CD4-positive, alpha-beta memory T cell (primary cell): ENCODE measurements around the gene NAB2. TPM values are rescaled to one million over a fixed set of nuclear protein-coding genes. Genes with fewer than 3 reads are reported as not detected.

Experiments used
- CTCF ChIA-PET: fragments of 350-600 bp; sonication (Branson Sonifier 250); formaldehyde crosslinking; loops from one replicate; lab custom pipeline; 2021; ENCODE audit warnings: inconsistent platforms; ENCODE audit not compliant: partially characterized antibody; lab: Charles Lee
- POLR2A ChIA-PET: fragments of 350-600 bp; sonication (Branson Sonifier 250); formaldehyde crosslinking; loops from one replicate; lab custom pipeline; 2021; ENCODE audit not compliant: partially characterized antibody; lab: Charles Lee
- DNase-seq, 5 donors: peaks; one replicate each; pipeline versions ENCODE4 v3.0.0 to v3.0.0-alpha.2; 2020 to 2022; ENCODE audit warnings: mixed read lengths in 1 of 5
- H3K27ac ChIP-seq: one replicate; pipeline ENCODE4 v1.7.0; 2013; ENCODE audit warnings: low read depth, low read length
- H3K27me3 ChIP-seq: 2 replicates; pipeline ENCODE4 v1.7.0; 2013; ENCODE audit warnings: mild to moderate bottlenecking, low read length, moderate library complexity; ENCODE audit not compliant: insufficient read depth
- H3K36me3 ChIP-seq: 2 replicates; pipeline ENCODE4 v1.7.0; 2013; ENCODE audit warnings: mild to moderate bottlenecking, low read length, moderate library complexity; ENCODE audit not compliant: insufficient read depth
- H3K4me1 ChIP-seq: 2 replicates; pipeline ENCODE4 v1.7.0; 2013; ENCODE audit warnings: mild to moderate bottlenecking, low read length, moderate library complexity; ENCODE audit not compliant: insufficient read depth
- H3K4me3 ChIP-seq, 2 donors: one replicate each; pipeline ENCODE4 v1.7.0; 2013; ENCODE audit warnings: low read length in 2 of 2, mild to moderate bottlenecking in 1 of 2
- H3K9me3 ChIP-seq, 2 donors: one replicate each; pipeline ENCODE4 v1.7.0; 2013; ENCODE audit warnings: low read length in 2 of 2, control low read depth in 1 of 2; ENCODE audit not compliant: control insufficient read depth in 1 of 2
- H3K27ac Mint-ChIP-seq, 7 donors: one replicate each; pipeline ENCODE4 v1.8.0; 2020 to 2021; ENCODE audit warnings: mixed read lengths in 7 of 7, mild to moderate bottlenecking in 6 of 7, inconsistent platforms in 3 of 7, moderate library complexity in 3 of 7
- H3K27me3 Mint-ChIP-seq, 2 donors: one replicate each; pipeline ENCODE4 v1.8.0; 2020 to 2021; ENCODE audit warnings: mixed read lengths in 2 of 2
- H3K36me3 Mint-ChIP-seq, 2 donors: one replicate each; pipeline ENCODE4 v1.8.0; 2020 to 2021; ENCODE audit warnings: mixed read lengths in 2 of 2, inconsistent platforms in 1 of 2, mild to moderate bottlenecking in 1 of 2
- H3K4me1 Mint-ChIP-seq, 4 donors: one replicate each; pipeline ENCODE4 v1.8.0; 2020 to 2021; ENCODE audit warnings: mixed read lengths in 4 of 4, mild to moderate bottlenecking in 1 of 4
- H3K4me3 Mint-ChIP-seq, 8 donors: one replicate each; pipeline ENCODE4 v1.8.0; 2020 to 2021; ENCODE audit warnings: mixed read lengths in 8 of 8, mild to moderate bottlenecking in 7 of 8, moderate library complexity in 6 of 8, inconsistent platforms in 3 of 8
- H3K9me3 Mint-ChIP-seq, 8 donors: one replicate each; pipeline ENCODE4 v1.8.0; 2020 to 2021; ENCODE audit warnings: mixed read lengths in 8 of 8, mild to moderate bottlenecking in 5 of 8, inconsistent platforms in 3 of 8, moderate library complexity in 1 of 8
- intact Hi-C: fragments of 100-400 bp; cut with micrococcal nuclease; formaldehyde crosslinking; loops from one replicate; pipeline ENCODE4 v1.15.1; 2023
- polyA plus RNA-seq, 2 donors: library from polyadenylated mRNA; unstranded; fragments of 300-500 nt; fragmentation: Illumina TruSeq; gene quantifications; one replicate each; pipeline ENCODE4 v1.2.3, GENCODE V29; 2021
- total RNA-seq, 2 experiments: library from RNA; stranded (reverse); gene quantifications; one replicate each; pipeline ENCODE4 v1.2.3, GENCODE V29; 2021

The NAB2 gene
- total and polyA plus RNA-seq, 4 experiments from 2014 or later = 0.41 to 19.5 (median 9.6) TPM

DNA sequence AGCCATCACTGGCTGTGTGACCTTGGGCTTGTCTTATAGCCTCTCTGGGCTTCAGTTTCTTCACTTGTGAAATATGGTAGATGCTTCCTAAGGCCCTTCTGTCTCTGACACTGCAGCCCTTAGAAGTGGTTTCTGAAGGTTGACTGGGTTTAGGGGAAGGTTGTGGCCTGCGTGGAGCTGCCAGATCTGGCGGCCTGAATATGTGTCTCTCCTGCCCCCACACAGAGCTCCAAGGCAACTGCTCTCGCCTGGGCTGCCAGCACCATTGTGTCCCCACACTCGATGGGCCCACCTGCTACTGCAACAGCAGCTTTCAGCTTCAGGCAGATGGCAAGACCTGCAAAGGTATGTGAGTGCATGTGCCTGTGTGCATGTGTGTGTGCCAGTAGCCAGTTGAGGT lies 54.5 kb downstream of the NAB2 start:
- CTCF ChIA-PET = interaction anchor here (0.6 to 1.0 kb wide), 2 partner anchors 30 to 99 kb away, joined by 3 read pairs; no protein-coding TSS in a partner anchor
- H3K4me1 Mint-ChIP-seq = peaks cover 0 to 3% (median 0%) of the 10 kb centered on the region in 4 donors
- H3K9me3 ChIP-seq = no peaks in the 10 kb centered on the region

More for the DNA sequence above, 54.5 kb downstream of the NAB2 start:
- Mint-ChIP-seq H3K36me3 (peaks cover 0 to 4% of the 10 kb centered on the region in 2 donors), H3K27me3 (no peaks in the 10 kb centered on the region), H3K9me3 (no peaks in the 10 kb centered on the region), H3K27ac (no peak overlapping the region), H3K4me3 (no peak overlapping the region)
- H3K4me3 ChIP-seq = no peak overlapping the region
- no peaks in the 10 kb centered on the region for H3K4me1 ChIP-seq
- DNase-seq = no peak
- H3K27me3 ChIP-seq = no peaks in the 10 kb centered on the region
- POLR2A ChIA-PET = no interaction called here
- intact Hi-C loops = no loop called here
- H3K36me3 ChIP-seq = no peaks in the 10 kb centered on the region
- H3K27ac ChIP-seq = no peak overlapping the region

Other genes starting within 250 kb of the NAB2 start
- not detected for gene SDR9C7, start 154.7 kb upstream of the NAB2 start, total RNA-seq
- not detected for gene SDR9C7, start 154.7 kb upstream of the NAB2 start, polyA plus RNA-seq
- gene RDH16, start 131.5 kb upstream of the NAB2 start, total RNA-seq = 1 to 10 TPM; 1.3 to 1.9 TPM
- gene RDH16, start 131.5 kb upstream of the NAB2 start, polyA plus RNA-seq = under 1 TPM; 0.09 to 0.47 TPM
- gene ZBTB39, start 82.6 kb upstream of the NAB2 start, total RNA-seq = 10 to 100 TPM; 10.8 to 12.2 TPM
- gene ZBTB39, start 82.6 kb upstream of the NAB2 start, polyA plus RNA-seq = 1 to 10 TPM in 1 of 2 donors, under 1 TPM in 1; 0.98 to 2.7 TPM
- not detected for gene TAC3, start 72.6 kb upstream of the NAB2 start, total RNA-seq
- under 1 TPM in 1 of 2 donors, not detected in 1; 0.36 TPM for gene TAC3, start 72.6 kb upstream of the NAB2 start, polyA plus RNA-seq
- gene MYO1A, start 39.0 kb upstream of the NAB2 start, total RNA-seq = 1 to 10 TPM; 1.2 to 3.0 TPM
- not detected for gene MYO1A, start 39.0 kb upstream of the NAB2 start, polyA plus RNA-seq
- gene NEMP1, start 10.3 kb upstream of the NAB2 start, total RNA-seq = 10 to 100 TPM; 27.2 TPM
- 1 to 10 TPM; 4.6 to 6.5 TPM for gene NEMP1, start 10.3 kb upstream of the NAB2 start, polyA plus RNA-seq
- 100 to 1,000 TPM; 399 to 424 TPM for gene STAT6, start 22.2 kb downstream of the NAB2 start, total RNA-seq
- 10 to 100 TPM; 78.4 to 91.7 TPM for gene STAT6, start 22.2 kb downstream of the NAB2 start, polyA plus RNA-seq
- gene LRP1, start 39.4 kb downstream of the NAB2 start, total RNA-seq = 10 to 100 TPM in 1 of 2 experiments, 1 to 10 TPM in 1; 9.7 to 11.6 TPM
- gene LRP1, start 39.4 kb downstream of the NAB2 start, polyA plus RNA-seq = under 1 TPM in 1 of 2 donors, not detected in 1; 0.38 TPM
- gene LRP1-AS, start 58.5 kb downstream of the NAB2 start, total RNA-seq = not detected
- gene LRP1-AS, start 58.5 kb downstream of the NAB2 start, polyA plus RNA-seq = not detected
- gene NXPH4, start 127.7 kb downstream of the NAB2 start, total RNA-seq = not detected
- gene NXPH4, start 127.7 kb downstream of the NAB2 start, polyA plus RNA-seq = not detected
- 10 to 100 TPM; 39.8 to 46.1 TPM for gene SHMT2, start 140.6 kb downstream of the NAB2 start, total RNA-seq
- gene SHMT2, start 140.6 kb downstream of the NAB2 start, polyA plus RNA-seq = 10 to 100 TPM; 42.1 to 44.3 TPM
- 1 to 10 TPM; 2.7 to 3.0 TPM for gene STAC3, start 162.1 kb downstream of the NAB2 start, total RNA-seq
- under 1 TPM in 1 of 2 donors, not detected in 1; 0.61 TPM for gene STAC3, start 162.1 kb downstream of the NAB2 start, polyA plus RNA-seq